ENCODE results near the gene CDH22. TPM values are rescaled to one million over a fixed set of nuclear protein-coding genes. Genes with fewer than 3 reads are reported as not detected.
A peak's percentile ranks its signal among the peaks of the same experiment; 100 is the strongest.

CDH22 gene, protein sequence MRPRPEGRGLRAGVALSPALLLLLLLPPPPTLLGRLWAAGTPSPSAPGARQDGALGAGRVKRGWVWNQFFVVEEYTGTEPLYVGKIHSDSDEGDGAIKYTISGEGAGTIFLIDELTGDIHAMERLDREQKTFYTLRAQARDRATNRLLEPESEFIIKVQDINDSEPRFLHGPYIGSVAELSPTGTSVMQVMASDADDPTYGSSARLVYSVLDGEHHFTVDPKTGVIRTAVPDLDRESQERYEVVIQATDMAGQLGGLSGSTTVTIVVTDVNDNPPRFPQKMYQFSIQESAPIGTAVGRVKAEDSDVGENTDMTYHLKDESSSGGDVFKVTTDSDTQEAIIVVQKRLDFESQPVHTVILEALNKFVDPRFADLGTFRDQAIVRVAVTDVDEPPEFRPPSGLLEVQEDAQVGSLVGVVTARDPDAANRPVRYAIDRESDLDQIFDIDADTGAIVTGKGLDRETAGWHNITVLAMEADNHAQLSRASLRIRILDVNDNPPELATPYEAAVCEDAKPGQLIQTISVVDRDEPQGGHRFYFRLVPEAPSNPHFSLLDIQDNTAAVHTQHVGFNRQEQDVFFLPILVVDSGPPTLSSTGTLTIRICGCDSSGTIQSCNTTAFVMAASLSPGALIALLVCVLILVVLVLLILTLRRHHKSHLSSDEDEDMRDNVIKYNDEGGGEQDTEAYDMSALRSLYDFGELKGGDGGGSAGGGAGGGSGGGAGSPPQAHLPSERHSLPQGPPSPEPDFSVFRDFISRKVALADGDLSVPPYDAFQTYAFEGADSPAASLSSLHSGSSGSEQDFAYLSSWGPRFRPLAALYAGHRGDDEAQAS
- polyA plus RNA-seq (ENCODE audit: insufficient read length in 3 of 3) = under 1 TPM in 1 of 3 donors, not detected in 2; 0.04 TPM
- long read RNA-seq, donor 1 = 0 reads
- long read RNA-seq, donor 2 = 0 reads
- long read RNA-seq, donor 3 = 0 reads
- long read RNA-seq, donor 4 = 0 reads
- long read RNA-seq, donor 5 = 0 reads
- long read RNA-seq, donor 6 = 0 reads
- long read RNA-seq, donor 7 = 0 reads
- long read RNA-seq, donor 8 = 0 reads
- long read RNA-seq, donor 9 = 0 reads
- long read RNA-seq, donor 10 = 0 reads
- long read RNA-seq, donor 11 = 0 reads
- long read RNA-seq, donor 12 = 0 reads
- long read RNA-seq, donor 13 = 0 reads
- long read RNA-seq, donor 14 = 0 reads
- long read RNA-seq, donor 15 = 0 reads
- long read RNA-seq, donor 16 = 0 reads

DNA sequence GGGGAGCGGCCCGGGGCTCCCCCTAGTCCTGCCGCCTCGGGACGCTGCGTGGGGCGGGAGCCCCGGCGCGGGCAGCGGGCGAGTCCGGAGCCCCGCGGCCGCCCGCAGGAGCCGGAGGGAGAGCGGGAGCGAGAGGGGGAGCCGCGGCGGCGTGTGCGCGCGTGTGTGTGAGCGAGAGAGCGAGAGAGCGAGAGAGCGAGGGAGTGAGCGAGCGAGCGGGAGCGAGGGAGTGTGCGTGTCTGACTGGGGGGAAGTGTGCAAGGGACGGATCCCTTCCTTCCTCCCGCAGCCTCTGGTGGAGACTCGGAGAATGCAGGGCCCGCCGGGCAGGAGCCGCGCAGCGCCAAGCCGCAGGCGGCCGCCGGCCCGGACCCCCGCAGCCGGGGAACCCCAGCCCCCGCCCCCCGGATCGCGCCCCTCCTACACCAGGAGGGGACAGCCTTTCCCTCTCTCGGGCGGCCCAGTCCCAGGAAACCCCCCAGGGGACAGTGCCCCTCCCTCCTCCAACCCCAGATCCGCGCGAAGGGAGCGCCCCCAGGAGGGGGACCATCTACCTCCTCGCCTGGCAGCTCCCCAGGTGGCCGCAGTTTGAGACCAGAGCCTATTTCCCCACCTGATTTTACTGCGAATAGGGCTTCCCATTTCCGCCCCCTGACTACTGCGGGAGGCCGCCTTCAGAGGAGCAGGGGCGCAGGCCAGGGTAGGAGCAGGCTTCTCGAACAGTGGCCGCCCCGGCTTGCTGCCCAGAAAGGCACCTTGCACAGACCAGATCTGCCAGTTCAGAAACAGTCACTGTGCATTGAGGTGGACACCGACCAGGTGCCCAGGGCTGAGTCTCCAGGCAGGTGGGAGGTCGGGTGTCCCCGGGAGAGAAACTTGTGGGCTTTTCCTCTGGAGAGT is at the start of gene CDH22:
Gene CDH22 (minus strand): TSS at position 241 of the 900 bp plus-strand sequence. CDS start 57,204 bp downstream, outside the sequence.
- peak in 6 of 11 donors; percentile 23 to 39 (median 34) for DNase-seq (ENCODE audit: extremely low read depth in 1 of 11, low read depth in 9 of 11, low spot score in 4 of 11)

DNA sequence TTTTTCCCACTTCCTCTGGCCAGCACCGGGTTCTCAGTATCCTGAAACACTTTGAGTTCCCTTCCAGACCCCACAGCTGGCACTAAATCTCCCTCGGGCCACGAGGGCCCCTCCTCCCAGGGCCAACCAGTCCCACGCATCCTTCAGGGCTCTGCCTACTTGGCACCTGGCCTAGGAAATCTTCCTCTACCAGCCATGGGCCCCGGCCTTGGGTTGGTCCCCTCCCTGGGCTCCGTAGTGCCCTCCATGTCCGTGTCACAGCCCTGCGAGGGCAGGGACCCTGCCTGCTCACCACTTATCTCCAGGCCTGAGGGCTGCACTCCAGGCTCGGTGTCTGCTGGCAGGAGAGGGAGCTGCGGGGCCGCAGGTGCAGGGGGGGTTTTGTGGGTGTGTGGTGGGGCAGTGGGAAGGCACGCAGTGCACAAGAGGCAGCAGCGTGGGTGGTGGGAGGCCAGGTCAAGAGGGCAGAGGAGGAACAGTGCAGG is 48.8 kb upstream of the CDH22 start:
- DNase-seq (ENCODE audit: extremely low read depth in 1 of 11, low read depth in 9 of 11, low spot score in 4 of 11) = no peak

DNA sequence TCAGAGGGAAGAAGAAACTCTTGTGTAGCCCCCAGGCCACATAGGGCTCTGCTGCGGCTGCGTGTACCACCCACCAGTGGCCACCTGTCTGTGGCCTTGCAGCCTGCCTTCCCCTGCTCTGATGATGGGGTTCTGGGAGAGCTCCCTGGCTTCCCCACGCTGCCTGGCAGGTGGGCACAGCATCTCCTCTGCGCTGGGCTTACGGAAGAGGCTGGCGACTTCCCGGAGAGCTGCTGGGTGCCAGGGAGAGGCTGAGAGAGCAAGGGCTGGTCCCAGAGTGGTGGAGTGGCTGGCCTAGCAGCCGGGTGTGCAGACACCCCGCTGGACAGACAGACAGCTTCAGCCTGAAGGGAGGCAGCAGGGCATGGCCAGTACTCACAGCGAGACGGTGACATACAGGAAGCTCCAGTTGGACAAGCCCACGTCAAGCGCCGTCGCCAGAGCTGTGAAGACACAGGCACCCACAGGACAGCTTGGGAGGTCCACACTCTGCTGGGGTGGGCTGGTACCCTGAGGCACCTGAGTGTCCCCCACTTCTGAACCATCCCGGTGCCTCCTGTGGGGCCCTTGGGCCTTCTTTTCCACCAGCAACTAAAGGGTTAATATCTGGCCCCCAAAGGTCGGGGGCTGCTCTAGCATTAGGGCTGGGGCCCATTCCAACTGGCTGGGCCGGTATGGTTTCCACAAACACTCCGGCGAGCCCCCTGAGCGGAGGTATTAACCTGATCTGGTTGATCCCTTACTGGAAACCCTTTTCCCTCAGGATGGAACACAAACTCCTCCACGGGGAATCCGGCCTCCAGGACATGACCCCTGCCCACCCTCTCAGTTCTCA is 48.1 kb upstream of the CDH22 start:
- DNase-seq (ENCODE audit: extremely low read depth in 1 of 11, low read depth in 9 of 11, low spot score in 4 of 11) = no peak

DNA sequence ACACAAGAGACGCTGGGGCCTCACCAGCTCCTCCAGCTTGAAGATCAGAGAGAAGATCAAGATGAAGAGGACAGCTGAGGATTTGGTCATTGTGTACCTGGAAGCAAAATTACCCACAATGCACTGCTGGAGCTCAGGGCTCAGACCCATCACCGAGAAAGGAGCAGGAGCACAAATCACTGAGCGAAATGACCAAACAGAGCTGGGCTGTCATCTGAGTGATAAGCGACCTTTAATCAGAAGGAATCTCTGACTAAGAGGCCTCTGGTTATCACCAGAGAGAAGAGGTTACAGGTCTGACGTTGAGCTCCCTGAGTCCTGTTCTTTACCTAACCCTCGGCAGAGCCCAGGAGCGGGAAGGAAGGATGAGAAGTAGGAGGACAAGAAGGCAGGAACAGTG is 47.5 kb upstream of the CDH22 start:
- no peak for DNase-seq (ENCODE audit: extremely low read depth in 1 of 11, low read depth in 9 of 11, low spot score in 4 of 11)

DNA sequence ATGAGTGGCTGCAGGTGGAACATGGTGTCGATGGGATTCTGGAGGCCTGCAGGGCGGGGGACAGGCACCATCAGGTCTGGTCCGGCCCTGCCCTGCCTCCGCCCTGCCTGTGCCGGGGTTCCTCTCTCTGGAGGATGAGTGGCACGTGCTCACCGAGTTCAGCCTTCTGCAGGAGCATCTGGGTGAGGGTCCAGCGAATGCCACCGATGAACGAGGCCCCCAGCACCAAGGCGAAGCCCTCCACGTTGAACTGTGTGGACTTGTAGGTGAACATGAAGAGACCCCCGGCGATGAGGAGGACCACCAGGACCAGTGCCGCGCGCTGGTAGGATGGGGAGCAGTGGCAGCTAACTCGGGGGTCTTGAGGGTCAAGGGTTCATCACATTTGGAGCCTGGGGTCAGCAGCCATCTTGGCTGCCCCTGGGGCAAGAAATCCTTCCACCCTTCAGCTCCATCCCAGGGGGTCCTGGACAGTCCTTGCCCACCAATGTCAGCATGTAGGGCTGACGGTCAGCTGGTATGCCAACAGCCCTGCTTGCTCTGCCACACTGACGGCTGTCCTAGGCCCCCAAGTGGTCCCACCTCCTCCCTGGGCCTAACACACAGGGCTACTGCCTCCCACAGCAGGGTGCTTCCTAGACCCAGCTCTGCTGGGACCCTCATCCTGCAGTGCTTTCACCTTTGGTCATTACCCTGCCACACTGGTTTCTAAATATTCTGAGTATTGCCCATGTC is 46.8 kb upstream of the CDH22 start:
- DNase-seq (ENCODE audit: extremely low read depth in 1 of 11, low read depth in 9 of 11, low spot score in 4 of 11) = no peak

DNA sequence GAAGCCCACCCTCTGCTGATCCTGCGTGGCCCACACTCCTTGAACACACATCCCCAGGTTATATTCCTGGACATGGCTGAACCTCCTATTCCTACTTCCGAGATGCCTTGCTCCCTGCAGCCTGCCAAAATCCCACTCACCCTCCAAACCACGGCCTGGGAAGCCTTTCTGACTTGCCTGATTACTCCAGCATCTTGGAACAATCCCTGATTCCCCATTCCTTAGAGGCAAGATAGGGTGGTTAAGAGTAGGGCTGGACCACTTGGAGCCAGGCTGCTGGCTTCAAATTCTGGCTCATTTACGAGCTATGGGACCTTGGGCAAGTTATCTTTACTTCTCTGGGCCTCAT is 45.9 kb upstream of the CDH22 start:
- no peak for DNase-seq (ENCODE audit: extremely low read depth in 1 of 11, low read depth in 9 of 11, low spot score in 4 of 11)

DNA sequence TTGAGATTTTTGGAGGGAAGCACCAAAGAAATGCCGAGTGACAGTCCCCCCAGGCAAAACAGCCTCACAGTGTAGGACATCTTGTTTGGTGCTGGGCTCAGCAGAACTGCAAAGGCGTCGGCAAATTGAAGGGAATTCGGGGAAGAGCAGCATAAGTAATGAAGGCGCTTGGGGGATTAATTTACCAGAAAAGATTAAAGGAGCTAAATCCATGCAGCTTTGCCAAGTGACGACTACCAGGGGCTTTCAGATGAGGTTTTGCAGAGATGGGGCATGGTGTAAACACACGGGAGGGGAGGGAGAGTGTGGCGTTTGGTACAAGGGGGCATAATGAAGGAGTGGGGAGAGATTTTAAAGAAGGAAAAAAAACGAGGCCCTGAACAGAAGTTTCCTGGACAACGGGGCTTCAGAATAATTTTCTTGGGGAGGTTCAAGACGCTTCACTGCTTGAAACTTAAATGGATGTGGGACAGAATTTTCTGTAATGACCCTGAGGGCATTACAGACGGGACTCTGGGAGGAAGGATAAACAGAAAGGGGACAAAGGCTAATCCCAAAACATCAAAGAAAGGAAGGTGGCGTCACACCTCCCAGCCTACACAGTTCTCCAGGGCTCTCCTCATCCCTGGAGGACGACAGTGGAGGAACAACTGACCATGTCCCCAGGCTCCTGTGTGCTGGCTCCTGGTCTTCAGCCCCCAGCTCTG is 45.4 kb upstream of the CDH22 start:
- DNase-seq (ENCODE audit: extremely low read depth in 1 of 11, low read depth in 9 of 11, low spot score in 4 of 11) = no peak

DNA sequence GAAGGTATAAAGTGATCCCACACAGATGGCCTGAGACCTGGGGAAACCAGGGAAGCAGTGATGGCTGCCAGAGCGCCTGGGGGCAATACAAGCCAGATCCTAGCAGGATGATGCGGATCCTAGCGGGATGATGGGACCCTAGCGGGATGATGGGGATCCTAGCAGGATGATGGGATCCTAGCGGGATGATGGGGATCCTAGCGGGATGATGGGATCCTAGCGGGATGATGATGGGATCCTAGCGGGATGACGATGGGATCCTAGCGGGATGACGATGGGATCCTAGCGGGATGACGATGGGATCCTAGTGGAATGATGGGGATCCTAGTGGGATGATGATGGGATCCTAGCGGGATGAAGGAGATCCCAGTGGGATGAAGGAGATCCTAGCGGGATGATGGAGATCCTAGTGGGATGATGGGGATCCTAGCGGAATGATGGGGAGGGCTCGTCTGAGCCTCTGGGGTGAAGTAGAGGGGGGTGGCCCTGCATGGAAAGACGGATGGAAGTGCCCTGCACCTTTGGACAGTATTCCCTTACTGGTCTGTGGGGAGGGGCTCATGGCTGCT is 44.2 kb upstream of the CDH22 start:
- no peak for DNase-seq (ENCODE audit: extremely low read depth in 1 of 11, low read depth in 9 of 11, low spot score in 4 of 11)

DNA sequence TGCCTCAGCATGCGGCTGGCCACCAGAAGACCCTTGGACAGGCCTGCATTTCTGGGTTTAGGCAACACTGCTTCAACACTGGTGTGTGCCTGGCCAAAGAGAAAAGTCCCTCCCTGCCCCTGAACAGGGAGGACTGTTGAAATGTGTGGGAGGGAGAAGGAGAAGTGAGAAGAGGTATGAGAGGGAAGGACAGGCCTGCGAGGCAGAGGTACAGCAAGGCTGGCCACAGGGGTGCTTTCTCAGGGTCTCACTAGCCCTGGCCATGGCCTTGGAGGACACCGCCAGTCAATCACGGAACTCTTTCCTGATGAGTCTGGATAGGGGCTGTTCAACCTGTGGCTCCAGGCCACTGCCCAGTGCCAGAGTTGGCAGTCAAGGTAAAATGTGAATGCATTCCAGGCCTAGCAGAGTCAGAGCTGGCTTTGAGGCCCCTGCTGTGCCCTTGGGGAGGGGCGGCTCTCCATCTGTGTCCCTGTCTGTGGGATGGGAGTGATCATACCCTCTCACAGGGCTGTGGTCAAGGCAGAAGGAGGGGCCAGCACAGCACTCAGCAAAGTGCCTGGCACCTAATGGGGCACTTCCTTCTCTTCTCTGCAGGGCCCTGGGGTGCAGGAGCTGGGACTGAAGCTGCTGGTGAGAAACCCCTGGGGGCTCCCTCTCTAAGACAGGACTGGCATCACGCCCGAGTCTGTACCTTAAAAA is 43.2 kb upstream of the CDH22 start:
- DNase-seq (ENCODE audit: extremely low read depth in 1 of 11, low read depth in 9 of 11, low spot score in 4 of 11) = no peak

DNA sequence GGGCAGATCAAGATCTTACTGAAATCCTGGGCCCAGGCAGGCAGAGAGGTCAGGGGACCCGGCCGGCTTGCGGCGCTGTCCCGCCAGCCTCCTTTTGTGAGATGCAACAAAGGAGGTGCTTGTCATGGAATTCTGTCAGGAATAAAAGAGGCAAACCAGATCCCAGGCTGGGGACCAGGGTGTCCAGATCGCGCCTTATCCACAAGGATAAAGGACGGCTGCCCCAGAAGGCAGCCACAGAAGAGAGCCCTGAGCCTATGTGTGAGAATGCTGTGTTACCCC is 42.6 kb upstream of the CDH22 start:
- no peak for DNase-seq (ENCODE audit: extremely low read depth in 1 of 11, low read depth in 9 of 11, low spot score in 4 of 11)

DNA sequence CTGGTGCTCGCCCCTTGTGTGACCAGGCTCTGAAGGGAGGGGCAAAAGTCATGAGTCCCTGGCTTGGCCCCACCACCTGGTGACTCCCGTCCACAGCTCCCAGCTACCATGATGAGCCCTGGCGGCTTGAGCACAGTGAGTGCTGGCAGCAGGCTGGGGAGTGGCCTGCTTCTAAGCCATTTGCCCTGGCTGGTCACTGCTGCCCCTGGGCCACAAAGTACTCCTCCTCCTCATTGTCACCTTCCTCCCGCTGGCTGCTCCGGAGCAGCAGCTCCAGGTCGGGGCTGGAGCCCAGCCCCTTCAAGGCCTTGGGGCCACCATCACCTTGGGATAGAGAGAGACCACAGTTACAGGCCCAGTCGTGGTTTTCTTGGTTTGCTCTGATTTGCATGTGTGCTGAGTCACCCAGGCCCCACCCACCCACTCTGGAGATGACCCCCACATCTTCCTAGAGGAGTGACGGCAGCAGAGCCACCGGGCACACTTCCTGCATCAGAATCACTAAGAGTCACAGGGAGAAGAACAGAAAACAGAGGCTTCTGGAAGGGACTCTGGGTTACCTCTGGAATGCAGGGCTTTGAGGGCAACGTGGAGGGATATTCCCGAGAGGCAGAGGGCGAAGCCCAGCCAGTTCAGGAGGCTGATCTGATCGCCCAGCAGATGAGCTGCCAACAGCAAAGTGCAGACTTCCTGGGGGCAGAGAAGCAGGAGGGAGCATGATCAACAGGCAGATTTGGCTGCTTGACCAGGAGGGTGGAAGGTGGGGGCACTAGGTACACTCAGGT is 42.1 kb upstream of the CDH22 start:
- no peak for DNase-seq (ENCODE audit: extremely low read depth in 1 of 11, low read depth in 9 of 11, low spot score in 4 of 11)

DNA sequence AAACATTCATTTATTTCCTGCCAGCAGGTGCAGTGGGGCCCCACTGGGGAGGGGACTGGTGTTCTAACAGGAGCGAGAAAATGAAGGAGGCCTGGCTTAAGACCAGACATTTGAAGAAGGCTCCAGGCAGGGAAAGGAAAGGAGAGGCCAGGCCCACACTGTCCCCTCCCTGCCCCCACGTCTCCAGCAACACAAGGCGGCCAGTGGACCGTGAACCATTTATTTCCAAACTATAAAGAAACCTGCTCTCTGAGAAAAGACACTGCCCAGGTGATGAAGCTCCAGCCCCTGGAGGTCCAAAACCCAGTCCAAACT is 41.4 kb upstream of the CDH22 start:
- no peak for DNase-seq (ENCODE audit: extremely low read depth in 1 of 11, low read depth in 9 of 11, low spot score in 4 of 11)

DNA sequence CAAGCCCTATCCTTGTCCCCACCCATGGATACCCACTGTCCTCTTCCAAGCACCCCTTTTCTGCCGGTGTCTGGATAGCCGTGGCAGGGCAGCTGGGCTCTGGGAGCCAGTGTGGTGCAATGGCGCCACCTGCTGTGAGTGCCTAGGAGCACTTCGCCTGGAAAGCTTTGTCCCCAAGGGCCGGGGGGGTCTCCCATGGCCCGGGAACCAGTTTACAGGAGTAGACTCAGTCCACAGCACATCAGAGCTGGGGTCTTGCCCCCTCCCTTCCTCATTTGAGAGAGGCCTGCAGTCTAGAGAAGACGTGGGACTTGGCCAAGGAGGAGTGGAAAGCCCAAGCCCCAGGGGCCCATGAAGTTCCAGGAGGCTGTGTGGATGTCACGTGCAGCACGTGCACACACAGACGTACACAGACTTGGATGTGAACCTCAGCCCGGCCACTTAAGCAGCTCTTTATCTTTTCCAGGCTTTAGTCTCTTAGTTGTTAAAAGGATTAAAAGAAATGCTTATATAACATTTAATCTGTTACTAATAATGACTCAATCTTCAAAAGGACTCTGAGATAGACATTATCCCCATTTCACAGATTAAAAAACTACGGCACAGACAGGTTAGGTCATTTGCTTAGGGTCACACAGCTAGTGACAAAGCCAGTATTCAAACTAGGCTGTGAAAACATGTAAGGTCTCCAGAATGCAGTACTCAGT is 40.9 kb upstream of the CDH22 start:
- peak in 1 of 11 donors; percentile 47 for DNase-seq (ENCODE audit: extremely low read depth in 1 of 11, low read depth in 9 of 11, low spot score in 4 of 11)
